GM18870 (cell line): Measurements from ENCODE around the gene P2RY14.

Source experiments
- ATAC-seq: cut with Tn5 transposase; IDR thresholded peaks from one replicate; pipeline ENCODE4 v1.9.1; 2021; ENCODE audit warnings: moderate library complexity; ENCODE audit not compliant: unreplicated experiment

Gene P2RY14

GRCh38 chr3:151192545-151192944 is 85.8 kb downstream of the P2RY14 start:
- ATAC-seq, result no peak

GRCh38 chr3:151191095-151191494 is 87.2 kb downstream of the P2RY14 start:
- ATAC-seq, result no peak

DNA sequence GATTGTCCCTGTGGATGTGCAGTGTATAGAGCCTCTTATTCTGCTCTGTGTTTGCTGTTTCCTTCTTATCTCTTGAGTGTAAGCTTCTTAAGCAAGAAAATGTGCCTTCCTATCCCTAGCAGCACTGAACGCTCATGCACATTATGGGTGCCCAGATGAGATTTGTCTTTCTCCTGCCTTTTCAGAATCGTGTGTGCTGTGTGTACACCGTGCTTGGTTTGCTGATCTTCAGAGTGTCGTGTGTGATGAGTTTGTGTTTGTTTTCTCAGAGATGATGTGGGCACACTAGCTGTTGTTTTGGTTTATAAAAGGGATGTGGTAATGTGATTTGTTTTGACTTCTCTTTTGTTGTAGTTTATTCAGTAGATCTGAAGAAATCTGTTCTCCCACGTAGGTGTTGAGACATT is 95.1 kb downstream of the P2RY14 start:
- ATAC-seq, result no peak

- ATAC-seq, result no peak
Observed at GRCh38 chr3:151182349-151183079, 95.8 kb downstream of the P2RY14 start.

- ATAC-seq, result no peak
Observed at GRCh38 chr3:151178208-151178845, 100.0 kb downstream of the P2RY14 start.

- no peak for ATAC-seq
Observed at GRCh38 chr3:151175952-151176351, 102.4 kb downstream of the P2RY14 start.

DNA sequence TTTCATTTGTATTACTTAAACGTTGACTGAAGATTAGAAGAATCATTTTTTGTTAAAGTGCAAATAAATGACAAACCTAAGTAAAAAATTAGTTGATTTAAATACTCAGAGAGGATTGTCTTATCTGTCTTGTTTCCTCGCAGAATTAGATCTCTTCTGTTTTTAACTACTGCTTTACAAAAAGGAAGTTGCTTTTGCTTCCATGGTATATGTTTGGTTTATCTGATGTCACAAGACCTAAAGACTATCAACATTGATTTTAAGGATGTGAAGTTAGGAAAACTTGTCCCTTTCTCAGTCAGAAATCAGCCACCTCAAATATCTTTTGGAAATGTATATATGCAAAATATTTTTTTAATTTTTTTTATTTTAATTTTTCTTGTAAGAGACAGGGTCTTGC is 104.0 kb downstream of the P2RY14 start:
- ATAC-seq, result no peak

DNA sequence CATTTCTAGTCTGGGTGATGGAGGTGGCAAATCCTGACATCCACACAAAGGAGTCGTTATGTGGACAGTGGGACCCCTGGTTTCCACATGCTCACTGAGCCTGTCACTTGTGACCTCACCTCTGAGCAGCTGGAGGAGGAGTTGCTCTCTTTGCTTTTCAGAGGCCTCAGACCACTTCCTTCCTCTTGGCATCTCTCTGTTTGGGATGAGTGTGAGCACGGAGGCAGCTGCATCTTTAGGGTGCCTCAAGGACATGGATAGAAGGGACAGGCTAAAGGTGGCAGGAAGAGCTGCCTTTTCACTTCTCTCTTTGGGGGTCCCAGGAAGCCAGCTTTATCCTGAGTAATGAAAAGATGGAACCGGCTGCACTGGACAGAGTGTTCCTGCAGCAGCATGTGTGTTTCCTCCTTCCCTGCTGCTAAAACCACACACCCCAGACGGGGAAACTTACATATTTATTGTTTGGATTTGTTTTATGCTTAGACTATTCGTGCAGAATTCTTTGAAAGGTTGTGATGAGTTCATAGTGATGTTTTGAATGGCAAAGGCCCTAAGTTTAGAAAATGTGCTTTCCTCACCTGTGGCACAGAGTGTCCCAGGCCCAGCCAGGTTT is 107.1 kb downstream of the P2RY14 start:
- peak; percentile 70 for ATAC-seq

DNA sequence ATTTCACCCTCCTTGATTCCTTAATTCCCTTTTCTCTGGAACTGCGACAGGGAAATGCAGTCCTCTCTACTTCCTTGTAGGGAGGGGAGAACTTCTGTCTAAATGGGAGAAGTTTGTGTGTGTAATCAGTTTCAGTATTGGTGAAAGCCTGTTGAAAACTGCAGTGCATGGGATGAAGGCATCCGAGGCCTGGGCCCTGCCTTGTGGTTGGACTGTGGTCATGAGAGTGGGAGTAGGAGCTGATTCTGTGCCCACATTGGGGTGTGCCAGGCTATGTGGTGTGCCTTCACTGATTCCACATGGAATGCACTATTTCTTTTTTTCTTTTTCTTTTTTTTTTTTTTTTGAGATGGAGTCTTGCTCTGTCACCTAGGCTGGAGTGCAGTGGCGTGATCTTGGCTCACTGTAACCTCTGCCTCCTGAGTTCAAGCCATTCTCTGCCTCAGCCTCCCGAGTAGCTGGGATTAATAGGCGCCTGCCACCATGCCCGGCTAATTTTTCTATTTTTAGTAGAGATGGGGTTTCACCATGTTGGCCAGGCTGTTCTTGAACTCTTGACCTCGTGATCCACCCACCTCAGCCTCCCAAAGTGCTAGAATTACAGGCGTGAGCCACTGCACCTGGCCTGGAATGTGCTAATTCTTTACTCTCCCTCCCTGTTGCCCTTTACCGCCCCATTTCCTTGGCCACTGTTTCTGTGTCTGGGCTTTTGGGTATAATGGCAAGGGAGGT is 108.2 kb downstream of the P2RY14 start:
- ATAC-seq, result peak; percentile 27

DNA sequence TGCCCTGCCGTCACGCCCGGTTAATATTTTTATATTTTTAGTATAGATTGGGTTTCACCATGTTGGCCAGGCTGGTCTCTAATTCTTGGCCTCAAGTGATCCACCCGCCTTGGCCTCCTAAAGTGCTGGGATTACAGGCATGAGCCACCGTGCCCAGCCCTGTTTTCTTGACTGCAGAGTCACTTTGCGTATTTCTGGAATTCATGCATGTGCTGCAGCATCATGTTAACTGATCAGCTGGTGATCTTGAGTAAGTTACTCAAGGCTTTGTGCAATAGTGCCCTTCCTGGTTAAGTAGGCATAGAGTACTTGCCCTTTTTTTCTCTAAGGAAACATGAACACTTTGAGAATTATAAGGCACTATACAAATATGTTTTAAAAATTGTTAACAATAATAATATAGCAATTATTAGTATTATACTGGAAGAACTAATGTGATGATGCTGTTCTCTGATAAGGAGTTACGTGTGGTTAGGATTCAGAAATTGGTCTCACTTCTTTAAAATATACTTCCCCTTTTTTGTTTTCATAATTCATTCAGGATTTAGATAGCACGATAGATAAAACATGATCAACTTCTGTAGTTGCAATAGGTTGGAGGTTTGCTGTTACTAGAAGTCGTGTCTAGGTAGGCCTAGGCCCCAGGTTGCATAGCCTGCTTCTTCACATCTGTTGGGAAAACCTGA is 108.9 kb downstream of the P2RY14 start:
- ATAC-seq, result peak; percentile 43

DNA sequence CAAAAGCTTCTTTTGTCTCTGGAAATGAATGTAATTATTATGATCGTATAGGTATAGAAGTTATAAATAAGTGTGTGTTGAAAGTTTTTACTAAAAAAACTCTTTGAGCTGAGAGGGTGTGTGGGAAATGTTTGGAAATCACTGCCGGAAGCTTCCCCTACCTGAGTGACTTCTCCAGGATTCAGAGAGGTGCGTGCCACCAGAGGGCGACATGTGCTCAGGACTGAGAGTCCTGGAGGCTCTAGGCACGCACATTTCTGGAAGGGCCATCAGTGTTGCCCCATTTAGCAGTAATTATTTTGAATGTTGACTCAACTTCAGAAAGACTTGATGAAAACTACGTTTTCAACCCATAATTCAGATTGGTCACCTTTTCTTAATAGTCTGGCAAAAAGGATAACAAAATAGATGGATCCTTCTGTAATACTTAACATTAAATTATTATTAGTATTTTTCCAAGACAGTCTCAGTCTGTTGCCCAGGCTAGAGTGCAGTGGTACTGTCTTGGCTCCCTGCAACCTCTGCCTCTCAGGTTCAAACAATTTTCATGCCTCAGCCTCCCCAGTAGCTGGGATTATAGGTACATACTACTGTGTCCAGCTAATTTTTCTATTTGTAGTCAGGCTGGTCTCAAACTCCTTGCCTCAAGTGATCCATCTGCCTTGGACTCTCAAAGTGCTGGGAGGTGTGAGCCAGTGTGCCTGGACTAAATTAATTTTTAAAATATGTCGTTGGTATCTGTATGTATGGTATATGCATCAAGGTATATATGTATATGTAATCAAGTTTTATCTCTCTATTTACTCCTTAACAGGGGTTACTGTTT is 109.9 kb downstream of the P2RY14 start:
- peak; percentile 38 for ATAC-seq

GRCh38 chr3:151166161-151166560 is 112.2 kb downstream of the P2RY14 start:
- ATAC-seq, result no peak

DNA sequence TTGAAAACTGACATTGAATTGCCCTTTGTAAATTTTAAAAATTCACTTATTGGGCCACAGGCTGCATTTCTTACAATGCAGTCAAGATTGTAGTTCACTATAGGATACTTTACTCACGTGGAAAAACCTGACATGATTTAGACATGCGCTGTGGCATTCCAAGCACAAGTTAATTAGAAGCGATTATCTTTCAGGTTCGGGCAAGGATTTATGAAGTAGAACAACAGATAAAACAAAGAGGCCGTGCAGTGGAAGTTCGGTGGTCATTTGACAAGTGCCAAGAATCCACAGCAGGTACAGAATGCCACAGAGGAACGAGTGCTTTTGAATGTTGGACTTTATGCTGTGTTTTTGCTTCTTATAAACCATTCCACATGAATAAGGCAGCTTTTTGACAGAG is 113.1 kb downstream of the P2RY14 start:
- ATAC-seq, result no peak
